Measurements from ENCODE around the gene RTRAF. TPM values are rescaled to one million over a fixed set of nuclear protein-coding genes. Genes with fewer than 3 reads are reported as not detected.

RTRAF gene
- total RNA-seq, 2 experiments from 2014 or later = 213 to 244 TPM

- ChIA-PET CTCF (ENCODE audit: unreplicated experiment) (no interaction called here), POLR2A (interaction anchor here (1.2 kb wide), 1 partner anchor 147 kb away, joined by 3 read pairs; no protein-coding TSS in a partner anchor)
- no TSS peak for BruUV-seq (replicated peaks)
- TF ChIP-seq CTCF (conservative IDR thresholded peaks at IDR 0.05; ENCODE audit: low read length) = no peak
- TF ChIP-seq EZH2phosphoT487 (IDR thresholded peaks at IDR 0.05; ENCODE audit: borderline replicate concordance, low read depth, low read length) = no peak
- Histone ChIP-seq H3K27ac (ENCODE audit: low read depth, low read length, poor library complexity, severe bottlenecking) (no peak overlapping the region), H3K79me2 (ENCODE audit: insufficient read depth, low read depth, low read length) (no peaks in the 10 kb centered on the region), H3K4me3 (ENCODE audit: low read depth, low read length, poor library complexity, severe bottlenecking) (no peak overlapping the region), H3K9me3 (ENCODE audit: low read length) (no peaks in the 10 kb centered on the region), H2AFZ (ENCODE audit: low read length) (no peak overlapping the region), H3K9me2 (ENCODE audit: insufficient read depth, low read length) (no peaks in the 10 kb centered on the region), H3K4me1 (ENCODE audit: insufficient read depth, low read length, poor library complexity, severe bottlenecking) (no peaks in the 10 kb centered on the region), H3K36me3 (ENCODE audit: insufficient read depth, low read length) (peaks cover 8% of the 10 kb centered on the region; the same call in 1 of the 2 replicates), H4K20me1 (ENCODE audit: insufficient read depth, low read length) (no peaks in the 10 kb centered on the region), H3K4me2 (ENCODE audit: low read length) (no peak overlapping the region)
- DNase-seq (ENCODE audit: low spot score) = no peak
- intact Hi-C loops (cut with micrococcal nuclease; ENCODE audit: unreplicated experiment) = no loop called here
Observed at GRCh38 chr14:51963286-51963685, 26.1 kb upstream of the RTRAF start.

- no peaks in the 10 kb centered on the region for H4K20me1 ChIP-seq (ENCODE audit: insufficient read depth, low read length)
- H3K9me2 ChIP-seq (ENCODE audit: insufficient read depth, low read length) = no peaks in the 10 kb centered on the region
- CTCF ChIA-PET (ENCODE audit: unreplicated experiment) = interaction anchor here (0.6 kb wide), 1 partner anchor 61 kb away, joined by 3 read pairs; no protein-coding TSS in a partner anchor
- H3K4me2 ChIP-seq (ENCODE audit: low read length) = no peak overlapping the region
- no peaks in the 10 kb centered on the region for H3K36me3 ChIP-seq (ENCODE audit: insufficient read depth, low read length)
- TF ChIP-seq EZH2phosphoT487 (IDR thresholded peaks at IDR 0.05; ENCODE audit: borderline replicate concordance, low read depth, low read length) (no peak), CTCF (conservative IDR thresholded peaks at IDR 0.05; ENCODE audit: low read length) (no peak)
- no peaks in the 10 kb centered on the region for H3K9me3 ChIP-seq (ENCODE audit: low read length)
- POLR2A ChIA-PET = no interaction called here
- no peaks in the 10 kb centered on the region for H3K79me2 ChIP-seq (ENCODE audit: insufficient read depth, low read depth, low read length)
- no peak overlapping the region for H2AFZ ChIP-seq (ENCODE audit: low read length)
- DNase-seq (ENCODE audit: low spot score) = no peak
- no peak overlapping the region for H3K27ac ChIP-seq (ENCODE audit: low read depth, low read length, poor library complexity, severe bottlenecking)
- intact Hi-C loops (cut with micrococcal nuclease; ENCODE audit: unreplicated experiment) = loop anchor here (5.0 kb wide), 1 partner anchor 40 kb away; no protein-coding TSS in a partner anchor
- H3K4me1 ChIP-seq (ENCODE audit: insufficient read depth, low read length, poor library complexity, severe bottlenecking) = no peaks in the 10 kb centered on the region
- BruUV-seq (replicated peaks) = no TSS peak
- no peak overlapping the region for H3K4me3 ChIP-seq (ENCODE audit: low read depth, low read length, poor library complexity, severe bottlenecking)
Observed at GRCh38 chr14:51967521-51967920, 21.8 kb upstream of the RTRAF start.

GRCh38 chr14:51969852-51970540 lies 19.4 kb upstream of the RTRAF start:
- CTCF ChIA-PET (ENCODE audit: unreplicated experiment) = no interaction called here
- TF ChIP-seq CTCF (conservative IDR thresholded peaks at IDR 0.05; ENCODE audit: low read length) (no peak), EZH2phosphoT487 (IDR thresholded peaks at IDR 0.05; ENCODE audit: borderline replicate concordance, low read depth, low read length) (no peak)
- no TSS peak for BruUV-seq (replicated peaks)

More at GRCh38 chr14:51969852-51970540, 19.4 kb upstream of the RTRAF start:
- no peaks in the 10 kb centered on the region for H3K4me1 ChIP-seq (ENCODE audit: insufficient read depth, low read length, poor library complexity, severe bottlenecking)
- DNase-seq (ENCODE audit: low spot score) = no peak
- H3K27ac ChIP-seq (ENCODE audit: low read depth, low read length, poor library complexity, severe bottlenecking) = no peak overlapping the region
- intact Hi-C loops (cut with micrococcal nuclease; ENCODE audit: unreplicated experiment) = loop anchor here (5.0 kb wide), 1 partner anchor 43 kb away; no protein-coding TSS in a partner anchor
- H3K9me3 ChIP-seq (ENCODE audit: low read length) = no peaks in the 10 kb centered on the region
- H3K4me3 ChIP-seq (ENCODE audit: low read depth, low read length, poor library complexity, severe bottlenecking) = no peak overlapping the region
- no peaks in the 10 kb centered on the region for H4K20me1 ChIP-seq (ENCODE audit: insufficient read depth, low read length)
- H3K79me2 ChIP-seq (ENCODE audit: insufficient read depth, low read depth, low read length) = no peaks in the 10 kb centered on the region
- no peaks in the 10 kb centered on the region for H3K36me3 ChIP-seq (ENCODE audit: insufficient read depth, low read length)
- POLR2A ChIA-PET = interaction anchor here (0.6 kb wide), 2 partner anchors 9 to 176 kb away, joined by 3 read pairs; no protein-coding TSS in a partner anchor
- H3K9me2 ChIP-seq (ENCODE audit: insufficient read depth, low read length) = no peaks in the 10 kb centered on the region
- no peak overlapping the region for H3K4me2 ChIP-seq (ENCODE audit: low read length)
- H2AFZ ChIP-seq (ENCODE audit: low read length) = no peak overlapping the region

All from OCI-LY7 (cell line).